Fibroblast of lung (primary cell): ENCODE results near the gene PTGIS. TPM values are rescaled to one million over a fixed set of nuclear protein-coding genes. Genes with fewer than 3 reads are reported as not detected.
A peak's percentile ranks its signal among the peaks of the same experiment; 100 is the strongest.

Experiments used
- DNase-seq, 2 donors: peaks; one replicate each; pipeline versions ENCODE4 v3.0.0 to v3.0.0-alpha.2; 2010; ENCODE audit warnings: low read depth in 2 of 2
- H2AFZ ChIP-seq: 2 replicates; pipeline ENCODE4 v1.5.1; 2012; ENCODE audit warnings: low read length, control low read depth, inconsistent platforms
- H3K27ac ChIP-seq: 2 replicates; pipeline ENCODE4 v1.5.1; 2011; ENCODE audit warnings: low read length, control low read depth; ENCODE audit not compliant: insufficient read depth
- H3K27me3 ChIP-seq: 2 replicates; pipeline ENCODE4 v1.5.1; 2011; ENCODE audit warnings: mild to moderate bottlenecking, low read length; ENCODE audit not compliant: control insufficient read depth, insufficient read depth
- H3K36me3 ChIP-seq: 2 replicates; pipeline ENCODE4 v1.5.1; 2011; ENCODE audit warnings: low read length; ENCODE audit not compliant: control insufficient read depth, insufficient read depth
- H3K4me1 ChIP-seq: 2 replicates; pipeline ENCODE4 v1.5.1; 2011; ENCODE audit warnings: low read length; ENCODE audit not compliant: control insufficient read depth, insufficient read depth; ENCODE audit errors: extremely low read depth
- H3K4me2 ChIP-seq: 2 replicates; pipeline ENCODE4 v1.5.1; 2011; ENCODE audit warnings: low read length, control low read depth; ENCODE audit not compliant: insufficient read depth; ENCODE audit errors: extremely low read depth
- H3K4me3 ChIP-seq, 4 experiments: fragments of 200-600 bp in 1 of 4; sonication (generic) in 1 of 4; replicated peaks in 1 of 4; 2 replicates each; pipeline ENCODE4 v1.5.1; 2011 to 2016; ENCODE audit warnings: low read length in 4 of 4, low read depth in 3 of 4, mild to moderate bottlenecking in 3 of 4, control low read depth in 2 of 4, inconsistent platforms in 1 of 4, mixed read lengths in 1 of 4; ENCODE audit not compliant: insufficient read depth in 1 of 4; ENCODE audit errors: control extremely low read depth in 1 of 4
- H3K79me2 ChIP-seq: 2 replicates; pipeline ENCODE4 v1.5.1; 2012; ENCODE audit warnings: mild to moderate bottlenecking, low read length, inconsistent platforms; ENCODE audit not compliant: control insufficient read depth, insufficient read depth
- H3K9ac ChIP-seq: 2 replicates; pipeline ENCODE4 v1.5.1; 2011; ENCODE audit warnings: mild to moderate bottlenecking, low read length, control low read depth; ENCODE audit not compliant: insufficient read depth
- H3K9me3 ChIP-seq: 2 replicates; pipeline ENCODE4 v1.5.1; 2012; ENCODE audit warnings: low read depth, low read length; ENCODE audit not compliant: control insufficient read depth, insufficient read depth
- H4K20me1 ChIP-seq: 2 replicates; pipeline ENCODE4 v1.5.1; 2011; ENCODE audit warnings: low read length; ENCODE audit not compliant: control insufficient read depth, insufficient read depth; ENCODE audit errors: extremely low read depth
- CTCF ChIP-seq, 2 donors: IDR thresholded peaks in 1 of 2; conservative IDR thresholded peaks in 1 of 2; 1 replicate in 1 of 2; 2 replicates in 1 of 2; pipeline ENCODE4 v1.5.1; 2011 to 2012; ENCODE audit warnings: low read length in 2 of 2, control low read depth in 1 of 2, inconsistent platforms in 1 of 2, low read depth in 1 of 2, mild to moderate bottlenecking in 1 of 2
- EZH2 ChIP-seq: IDR thresholded peaks from 2 replicates; pipeline ENCODE4 v1.5.1; 2012; ENCODE audit warnings: low read length, control low read depth, mild to moderate bottlenecking; ENCODE audit errors: missing control alignments
- polyA plus RNA-seq, 2 donors: library from polyadenylated mRNA; depleted of rRNA in 1 of 2; stranded (reverse) in 1 of 2; unstranded in 1 of 2; fragments of >200 nt; gene quantifications; 2 replicates each; pipeline ENCODE4 v1.2.1, GENCODE V29; 2011 to 2012; ENCODE audit warnings: missing spikeins in 1 of 2
- total RNA-seq: library from RNA; depleted of rRNA; stranded (reverse); fragments of >200 nt; gene quantifications from 2 replicates; pipeline ENCODE4 v1.2.1, GENCODE V29; 2014

PTGIS gene
- total and polyA plus RNA-seq, 2 donors (not counting 1 experiment from before 2014, with no cell fraction given) = 6.8 to 41.5 TPM

GRCh38 chr20:49518576-49518975 is 49.4 kb downstream of the PTGIS start:
- H3K4me2 ChIP-seq = no peak overlapping the region
- no peak for DNase-seq
- no peaks in the 10 kb centered on the region for H4K20me1 ChIP-seq
- no peaks in the 10 kb centered on the region for H3K27me3 ChIP-seq
- TF ChIP-seq EZH2 (no peak), CTCF (conservative IDR thresholded peaks at IDR 0.05 in 1 of 2, IDR thresholded peaks at IDR 0.05 in 1 of 2; ENCODE audit: low read depth in 1 of 2, low read length in 2 of 2) (no peak)
- H3K9ac ChIP-seq = no peak overlapping the region
- H3K9me3 ChIP-seq = no peaks in the 10 kb centered on the region
- H3K79me2 ChIP-seq = no peaks in the 10 kb centered on the region
- H2AFZ ChIP-seq = no peak overlapping the region
- no peak overlapping the region for H3K4me3 ChIP-seq
- no peaks in the 10 kb centered on the region for H3K4me1 ChIP-seq
- no peaks in the 10 kb centered on the region for H3K36me3 ChIP-seq
- H3K27ac ChIP-seq = no peak overlapping the region

DNA sequence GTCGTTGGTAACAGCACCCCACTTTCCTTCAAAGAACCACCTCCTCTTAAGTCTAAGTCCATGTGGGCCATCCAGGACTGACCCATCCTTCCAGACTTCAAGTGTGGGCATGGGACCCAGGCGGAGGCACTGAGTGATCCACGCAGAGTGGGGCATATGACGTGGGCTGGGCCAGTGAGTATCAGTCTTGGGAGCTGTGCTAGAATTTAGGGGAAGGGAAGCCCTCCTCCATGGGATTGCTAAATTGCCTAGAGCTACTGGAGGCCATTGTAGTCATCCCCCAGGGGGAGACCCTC is 50.2 kb downstream of the PTGIS start:
- Histone ChIP-seq H3K27ac (no peak overlapping the region), H3K4me2 (no peak overlapping the region), H3K36me3 (no peaks in the 10 kb centered on the region), H2AFZ (no peak overlapping the region), H3K9me3 (no peaks in the 10 kb centered on the region), H3K4me3 (no peak overlapping the region), H3K27me3 (no peaks in the 10 kb centered on the region), H3K4me1 (no peaks in the 10 kb centered on the region), H3K9ac (no peak overlapping the region), H4K20me1 (no peaks in the 10 kb centered on the region), H3K79me2 (no peaks in the 10 kb centered on the region)
- no peak for DNase-seq
- TF ChIP-seq EZH2 = no peak

DNA sequence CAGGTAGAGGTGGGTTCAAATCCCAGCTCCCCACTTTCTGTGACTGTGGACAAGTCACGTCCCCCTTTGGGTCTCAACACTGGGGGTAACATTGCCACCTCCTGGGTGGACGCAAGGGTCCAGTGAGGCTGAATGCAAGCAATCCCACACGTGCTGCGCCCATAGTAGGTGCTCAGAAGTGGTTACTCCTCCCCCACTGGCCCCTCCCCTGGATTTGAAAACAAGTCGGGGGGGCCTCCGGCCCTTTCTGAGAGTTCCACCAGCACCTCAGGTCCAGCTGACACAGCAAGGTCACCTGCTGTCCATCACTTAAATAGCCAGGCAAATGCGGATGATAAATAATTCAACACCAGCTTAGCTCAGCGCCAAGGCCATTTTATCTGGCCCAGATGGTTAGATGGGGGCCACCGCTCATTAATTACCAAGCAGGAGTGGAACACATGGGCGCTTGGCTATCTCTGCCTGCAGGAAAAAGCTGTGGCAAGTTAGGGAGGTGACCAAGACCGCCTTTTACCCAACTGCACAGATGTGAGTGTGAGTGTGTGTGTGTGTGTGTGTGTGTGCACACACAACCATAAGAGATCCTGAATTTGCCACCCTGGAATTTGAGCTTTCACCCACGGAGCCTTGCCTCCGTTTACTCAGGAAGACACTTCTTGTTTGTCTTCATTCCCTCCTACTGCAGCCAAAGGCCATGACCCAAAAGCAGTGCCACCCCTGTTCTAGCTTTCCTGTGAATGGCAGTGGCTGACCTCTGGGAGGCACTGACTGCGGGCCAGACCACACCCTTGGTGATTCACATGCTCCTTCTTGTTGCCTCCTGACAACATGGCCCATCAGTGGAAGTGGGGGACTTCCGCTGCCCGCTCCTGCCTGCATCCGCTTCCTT is 50.8 kb downstream of the PTGIS start:
- Histone ChIP-seq H3K36me3 (no peaks in the 10 kb centered on the region), H3K27me3 (no peaks in the 10 kb centered on the region), H3K4me1 (no peaks in the 10 kb centered on the region), H3K4me2 (no peak overlapping the region), H3K9me3 (no peaks in the 10 kb centered on the region), H3K27ac (no peak overlapping the region), H2AFZ (no peak overlapping the region), H3K9ac (no peak overlapping the region), H3K79me2 (no peaks in the 10 kb centered on the region), H4K20me1 (no peaks in the 10 kb centered on the region), H3K4me3 (no peak overlapping the region)
- peak; percentile 14 to 23 for DNase-seq
- TF ChIP-seq CTCF (conservative IDR thresholded peaks at IDR 0.05 in 1 of 2, IDR thresholded peaks at IDR 0.05 in 1 of 2; ENCODE audit: low read depth in 1 of 2, low read length in 2 of 2) (no peak), EZH2 (no peak)
